Lower leg skin (tissue), 4 donors: ENCODE data around the gene CALN1. TPM values are rescaled to one million over a fixed set of nuclear protein-coding genes. Genes with fewer than 3 reads are reported as not detected.

ENCODE experiments used
- DNase-seq, 2 donors: peaks; one replicate each; pipeline ENCODE4 v3.0.0-alpha.2; 2019; ENCODE audit warnings: low spot score in 2 of 2
- H3K4me3 ChIP-seq: fragments of 200-600 bp; sonication (generic); 2 replicates; pipeline ENCODE4 v1.5.1; 2017; ENCODE audit warnings: mild to moderate bottlenecking, low read depth; ENCODE audit not compliant: poor library complexity, severe bottlenecking
- POLR2A ChIP-seq, 2 donors: fragments of 450-650 bp; IDR thresholded peaks; one replicate each; pipeline ENCODE4 v1.6.1; 2016 to 2017; ENCODE audit warnings: antibody characterized with exemption in 2 of 2, mild to moderate bottlenecking in 1 of 2, moderate library complexity in 1 of 2
- WGBS, 2 donors: methylation state at CpG; one replicate each; pipeline ENCODE4 v1.1.5; 2018; 5-methylcytosine and 5-hydroxymethylcytosine counted together
- intact Hi-C: fragments of 100-400 bp; cut with DNase I; formaldehyde crosslinking; loops from one replicate; pipeline ENCODE4 v1.15.0; 2023; ENCODE audit warnings: low total_unique reads
- total RNA-seq, 4 donors: library from RNA; depleted of rRNA; stranded (reverse); fragments of >200 nt; gene quantifications; one replicate each; pipeline ENCODE4 v1.1.0, GENCODE V29; 2016
- TF ChIP-seq, protein P1 (sequence below), 3 donors: fragments of 450-650 bp; IDR thresholded peaks; one replicate each; pipeline ENCODE4 v1.5.1; 2016; ENCODE audit warnings: antibody characterized with exemption in 3 of 3, mild to moderate bottlenecking in 3 of 3, moderate library complexity in 2 of 3

Gene CALN1
- total RNA-seq, 4 donors from 2014 or later, result 2.3 to 11.2 (median 7.3) TPM

DNA sequence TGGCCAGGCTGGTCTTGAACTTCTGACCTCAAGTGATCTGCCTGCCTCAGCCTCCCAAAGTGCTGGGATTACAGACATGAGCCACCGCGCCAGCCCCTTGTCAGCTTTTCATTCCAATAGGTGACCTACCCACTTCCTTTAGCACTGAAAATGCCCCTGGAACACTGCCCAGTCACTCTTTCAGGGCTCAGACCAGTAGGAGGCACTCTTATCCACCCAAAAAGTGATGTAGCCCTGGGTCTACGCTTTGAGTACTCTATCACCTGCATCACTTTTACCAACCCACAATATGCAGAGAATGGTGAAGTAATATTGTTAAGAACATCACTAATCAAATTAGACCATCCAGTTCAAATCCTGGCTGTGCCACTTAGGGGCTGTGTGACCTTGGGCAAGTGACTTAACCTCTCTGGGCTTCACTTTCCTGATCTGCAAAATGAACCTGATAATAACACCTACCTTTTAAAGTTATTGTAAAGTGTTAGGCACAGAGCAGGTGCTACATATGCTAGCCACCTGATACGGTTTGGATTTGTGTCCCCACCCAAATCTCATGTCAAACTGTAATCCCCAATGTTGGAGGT, 5.2 kb downstream of the CALN1 start:
- no peak for DNase-seq
- no peak overlapping the region for H3K4me3 ChIP-seq
- TF ChIP-seq, protein P1, sequence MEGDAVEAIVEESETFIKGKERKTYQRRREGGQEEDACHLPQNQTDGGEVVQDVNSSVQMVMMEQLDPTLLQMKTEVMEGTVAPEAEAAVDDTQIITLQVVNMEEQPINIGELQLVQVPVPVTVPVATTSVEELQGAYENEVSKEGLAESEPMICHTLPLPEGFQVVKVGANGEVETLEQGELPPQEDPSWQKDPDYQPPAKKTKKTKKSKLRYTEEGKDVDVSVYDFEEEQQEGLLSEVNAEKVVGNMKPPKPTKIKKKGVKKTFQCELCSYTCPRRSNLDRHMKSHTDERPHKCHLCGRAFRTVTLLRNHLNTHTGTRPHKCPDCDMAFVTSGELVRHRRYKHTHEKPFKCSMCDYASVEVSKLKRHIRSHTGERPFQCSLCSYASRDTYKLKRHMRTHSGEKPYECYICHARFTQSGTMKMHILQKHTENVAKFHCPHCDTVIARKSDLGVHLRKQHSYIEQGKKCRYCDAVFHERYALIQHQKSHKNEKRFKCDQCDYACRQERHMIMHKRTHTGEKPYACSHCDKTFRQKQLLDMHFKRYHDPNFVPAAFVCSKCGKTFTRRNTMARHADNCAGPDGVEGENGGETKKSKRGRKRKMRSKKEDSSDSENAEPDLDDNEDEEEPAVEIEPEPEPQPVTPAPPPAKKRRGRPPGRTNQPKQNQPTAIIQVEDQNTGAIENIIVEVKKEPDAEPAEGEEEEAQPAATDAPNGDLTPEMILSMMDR (IDR thresholded peaks at IDR 0.05), result no peak
- 83 to 86% methylated on average over 4 of the region's 4 CpGs for whole genome bisulfite sequencing, 2 donors
- intact Hi-C loops, result no loop called here

DNA sequence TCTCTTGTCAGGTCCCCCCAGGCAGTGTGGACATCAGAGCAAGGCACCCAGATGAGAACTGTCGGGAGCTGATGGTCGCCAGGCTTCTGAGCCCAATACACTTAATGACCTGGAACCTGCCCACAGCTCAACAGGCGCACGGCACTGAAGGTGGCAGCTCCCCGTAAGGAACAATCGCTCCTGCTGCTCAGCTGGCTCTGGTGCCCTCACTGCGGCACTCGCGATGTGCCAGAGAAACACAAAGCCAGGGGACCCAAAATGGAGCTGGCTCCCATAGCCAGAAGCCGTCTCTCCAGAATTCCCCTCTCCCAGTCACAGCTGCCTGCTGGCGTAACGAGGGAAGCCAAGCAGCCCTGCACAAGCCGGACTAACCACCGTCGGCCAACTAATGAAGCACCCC, 6.3 kb downstream of the CALN1 start:
- 59 to 74% methylated on average over 15 of the region's 15 CpGs for WGBS, 2 donors
- intact Hi-C loops, result no loop called here

DNA sequence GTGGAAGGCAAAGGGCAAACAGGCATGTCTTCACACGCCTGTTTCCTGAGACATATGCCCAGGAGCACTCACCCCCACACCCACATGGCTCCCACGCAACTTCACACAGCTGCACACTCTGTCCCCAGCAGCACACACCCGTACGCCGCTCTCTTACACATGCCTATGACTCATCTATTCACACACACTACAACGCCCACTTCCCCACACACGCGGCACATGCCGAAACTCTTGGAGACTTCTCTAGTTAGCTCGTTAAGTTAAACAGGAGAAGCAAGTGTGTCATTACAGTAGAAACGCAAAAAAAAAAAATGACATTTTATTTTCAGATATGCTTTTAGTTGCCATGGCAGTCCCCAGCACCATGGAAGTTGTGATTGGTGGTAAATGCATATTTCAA, 6.7 kb downstream of the CALN1 start:
- peak in 1 of 2 donors; percentile 46 for DNase-seq
- 17 to 22% methylated on average over 11 of the region's 11 CpGs for WGBS, 2 donors
- TF ChIP-seq, protein P1 (IDR thresholded peaks at IDR 0.05), result no peak
- no peak for TF ChIP-seq POLR2A (IDR thresholded peaks at IDR 0.05)
- intact Hi-C loops, result no loop called here
- no peak overlapping the region for H3K4me3 ChIP-seq

More for the DNA sequence above, 6.3 kb downstream of the CALN1 start:
- TF ChIP-seq POLR2A (IDR thresholded peaks at IDR 0.05), result no peak
- TF ChIP-seq, protein P1 (IDR thresholded peaks at IDR 0.05), result no peak
- DNase-seq, result no peak
- H3K4me3 ChIP-seq, result no peak overlapping the region

DNA sequence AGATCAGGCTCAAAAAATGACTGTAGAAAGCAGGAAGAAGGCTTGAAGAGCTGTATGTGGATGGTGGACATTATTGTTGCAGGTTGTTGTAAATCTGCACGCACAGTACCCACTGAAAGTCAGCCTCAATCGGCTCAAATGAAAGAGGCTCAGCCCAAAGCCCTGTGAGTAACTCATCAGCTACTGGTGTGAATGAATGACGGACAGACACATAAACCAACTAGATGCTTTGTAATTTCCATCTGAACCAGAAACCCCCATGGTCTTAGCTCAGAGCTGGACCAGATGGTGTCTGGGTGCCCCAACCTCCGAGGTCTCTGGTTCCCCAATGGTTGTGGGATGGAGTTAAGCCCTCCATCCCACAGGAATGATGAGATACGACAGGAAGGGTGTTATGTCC, 7.4 kb downstream of the CALN1 start:
- TF ChIP-seq, protein P1 (IDR thresholded peaks at IDR 0.05), result no peak
- TF ChIP-seq POLR2A (IDR thresholded peaks at IDR 0.05), result no peak
- intact Hi-C loops, result no loop called here
- 82 to 85% methylated on average over 5 of the region's 5 CpGs for WGBS, 2 donors
- H3K4me3 ChIP-seq, result no peak overlapping the region
- no peak for DNase-seq

DNA sequence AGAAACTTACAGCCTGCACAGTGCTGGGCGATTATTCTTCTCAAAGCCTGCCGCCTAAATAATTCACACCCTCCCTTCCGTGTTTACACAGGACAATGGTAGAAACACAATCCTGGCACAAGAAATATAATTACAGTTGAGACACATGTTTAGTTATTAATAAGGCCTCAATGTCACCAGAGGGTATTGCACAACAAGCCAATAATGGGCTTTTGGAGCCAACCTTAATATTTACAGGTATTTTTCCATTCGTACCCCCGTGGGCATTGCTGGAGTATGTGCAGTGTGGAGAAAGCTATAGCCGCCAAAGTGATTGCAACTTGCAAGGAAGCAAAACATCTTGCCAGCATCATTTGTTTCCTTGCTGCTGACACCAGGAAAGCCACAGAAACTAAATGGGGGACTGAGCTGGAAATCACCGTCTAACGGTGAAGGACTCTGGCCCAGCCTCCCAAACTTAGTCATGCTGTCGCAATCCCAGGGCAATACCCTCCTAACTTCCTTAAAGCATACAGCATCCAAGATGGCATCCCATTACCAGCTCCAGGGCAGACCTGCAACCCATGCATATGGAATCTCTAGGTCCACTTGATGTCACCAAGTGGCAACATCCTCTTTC, 8.6 kb downstream of the CALN1 start:
- no peak overlapping the region for H3K4me3 ChIP-seq
- intact Hi-C loops, result no loop called here
- no peak for DNase-seq
- TF ChIP-seq, protein P1 (IDR thresholded peaks at IDR 0.05), result no peak
- TF ChIP-seq POLR2A (IDR thresholded peaks at IDR 0.05), result no peak
- 65 to 79% methylated on average over 9 of the region's 9 CpGs for whole genome bisulfite sequencing, 2 donors

DNA sequence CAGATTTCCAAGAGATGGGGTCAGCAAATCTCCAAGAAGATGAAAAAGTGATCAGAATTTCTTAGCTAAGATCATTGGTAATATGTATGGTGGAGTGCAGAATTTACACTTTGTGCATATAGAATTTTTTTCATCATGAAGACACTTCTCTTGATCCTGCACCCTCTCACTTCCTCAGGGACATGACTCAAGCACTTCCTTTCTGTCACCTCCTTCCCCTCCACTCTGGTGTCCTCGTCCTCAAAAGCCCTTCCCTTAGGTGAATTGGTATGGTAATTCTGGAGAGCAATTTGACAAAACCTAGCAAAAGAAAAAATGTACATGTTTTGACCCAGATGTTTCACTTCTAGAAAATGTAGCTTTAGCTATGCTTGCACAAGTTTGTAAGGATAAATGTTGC, 18.1 kb downstream of the CALN1 start:
- 30 to 53% methylated on average over 1 of the region's 1 CpG for WGBS, 2 donors
- H3K4me3 ChIP-seq, result no peak overlapping the region
- DNase-seq, result no peak
- intact Hi-C loops, result no loop called here
- no peak for TF ChIP-seq POLR2A (IDR thresholded peaks at IDR 0.05)
- TF ChIP-seq, protein P1 (IDR thresholded peaks at IDR 0.05), result no peak
